ENCODE results near the gene PCARE.

Gene PCARE

GRCh38 chr2:29119211-29119610, 44.9 kb upstream of the PCARE start:
- H3K27me3 ChIP-seq (ENCODE audit: insufficient read depth, poor library complexity, severe bottlenecking): peaks cover 47% of the 10 kb centered on the region
- H3K4me3 ChIP-seq (replicated peaks; ENCODE audit: insufficient read depth, low read length): no peak overlapping the region
- H3K27ac ChIP-seq (replicated peaks): no peak overlapping the region

GRCh38 chr2:29117636-29118303, 43.4 kb upstream of the PCARE start:
- no peak for TF ChIP-seq SPI1 (IDR thresholded peaks at IDR 0.05; ENCODE audit: borderline replicate concordance, low read depth)
- no peak for DNase-seq (ENCODE audit: low read depth in 1 of 2, low spot score in 1 of 2)
- Histone ChIP-seq H3K27ac (replicated peaks) (no peak overlapping the region), H3K4me3 (replicated peaks; ENCODE audit: insufficient read depth, low read length) (no peak overlapping the region), H3K27me3 (ENCODE audit: insufficient read depth, poor library complexity, severe bottlenecking) (peaks cover 57% of the 10 kb centered on the region)

More at GRCh38 chr2:29119211-29119610, 44.9 kb upstream of the PCARE start:
- DNase-seq (ENCODE audit: low read depth in 1 of 2, low spot score in 1 of 2): no peak
- TF ChIP-seq POLR2AphosphoS5 (IDR thresholded peaks at IDR 0.05; ENCODE audit: low read depth) (no peak), GABPA (IDR thresholded peaks at IDR 0.05; ENCODE audit: low read depth) (no peak), SPI1 (IDR thresholded peaks at IDR 0.05; ENCODE audit: borderline replicate concordance, low read depth) (no peak), REST (IDR thresholded peaks at IDR 0.05; ENCODE audit: insufficient replicate concordance, low read depth) (no peak)

- Histone ChIP-seq H3K4me3 (replicated peaks; ENCODE audit: insufficient read depth, low read length) (peak overlapping the region; percentile 24), H3K27ac (replicated peaks) (no peak overlapping the region)
- DNase-seq (ENCODE audit: low read depth in 1 of 2, low spot score in 1 of 2): peak in 1 of 2 experiments; percentile 22
These were observed 41.8 kb upstream of the PCARE start for GRCh38 chr2:29115797-29116781.

More at GRCh38 chr2:29115797-29116781, 41.8 kb upstream of the PCARE start:
- TF ChIP-seq CTCF (IDR thresholded peaks at IDR 0.05; ENCODE audit: insufficient read depth, low read length) (no peak), POLR2AphosphoS5 (IDR thresholded peaks at IDR 0.05; ENCODE audit: low read depth) (no peak), REST (IDR thresholded peaks at IDR 0.05; ENCODE audit: insufficient replicate concordance, low read depth) (no peak), GABPA (IDR thresholded peaks at IDR 0.05; ENCODE audit: low read depth) (no peak), SPI1 (IDR thresholded peaks at IDR 0.05; ENCODE audit: borderline replicate concordance, low read depth) (no peak)
- peaks cover 53% of the 10 kb centered on the region for H3K27me3 ChIP-seq (ENCODE audit: insufficient read depth, poor library complexity, severe bottlenecking)

Data from HL-60 (cell line).